Activated T-cell treated with anti-CD3 and anti-CD28 coated beads for 1 hour (primary cell): Measurements from ENCODE around the gene NRG2.

ENCODE experiments used
- DNase-seq: peaks from one replicate; pipeline ENCODE4 v3.0.0-alpha.2; 2020; ENCODE audit warnings: low read depth

NRG2 gene

DNA sequence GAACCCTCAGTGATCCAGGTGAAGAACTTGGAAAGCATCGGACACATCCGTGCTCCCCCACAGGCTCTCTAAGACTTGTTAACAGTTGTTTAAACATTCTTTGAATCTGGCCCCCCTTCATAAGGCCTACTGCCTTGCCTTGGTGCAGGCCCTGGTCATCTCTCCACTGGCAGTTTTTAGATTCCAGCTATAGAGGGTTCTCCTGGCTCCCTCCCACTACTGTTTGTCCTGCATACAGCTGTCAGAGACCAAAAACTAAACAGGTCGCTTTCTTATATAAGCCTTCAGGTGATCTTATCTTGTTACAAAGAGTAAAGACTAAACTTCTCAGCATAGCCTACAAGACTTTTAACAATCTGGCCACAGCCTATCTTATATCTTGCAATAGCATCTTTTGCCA lies 32.3 kb downstream of the NRG2 start:
- DNase-seq, result no peak

DNA sequence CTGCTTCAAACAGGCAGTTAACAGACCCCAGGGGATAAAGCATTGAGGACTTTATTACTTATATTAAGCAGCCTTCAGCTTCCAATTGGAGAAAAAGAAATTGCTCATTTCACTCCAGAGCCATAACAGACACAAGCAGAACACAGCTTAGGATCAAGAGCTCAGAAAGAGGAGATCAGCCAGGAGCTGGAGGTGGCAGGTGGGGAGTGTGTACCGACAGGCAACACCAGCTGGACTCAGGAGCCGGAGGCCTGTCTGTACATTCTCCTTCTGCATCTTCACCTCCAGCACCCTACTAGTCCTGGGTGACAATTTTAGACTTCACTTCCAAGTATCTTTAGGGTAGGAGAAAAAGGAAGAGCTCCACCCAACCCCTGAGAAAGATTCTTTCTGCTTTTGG lies 35.8 kb downstream of the NRG2 start:
- no peak for DNase-seq

DNA sequence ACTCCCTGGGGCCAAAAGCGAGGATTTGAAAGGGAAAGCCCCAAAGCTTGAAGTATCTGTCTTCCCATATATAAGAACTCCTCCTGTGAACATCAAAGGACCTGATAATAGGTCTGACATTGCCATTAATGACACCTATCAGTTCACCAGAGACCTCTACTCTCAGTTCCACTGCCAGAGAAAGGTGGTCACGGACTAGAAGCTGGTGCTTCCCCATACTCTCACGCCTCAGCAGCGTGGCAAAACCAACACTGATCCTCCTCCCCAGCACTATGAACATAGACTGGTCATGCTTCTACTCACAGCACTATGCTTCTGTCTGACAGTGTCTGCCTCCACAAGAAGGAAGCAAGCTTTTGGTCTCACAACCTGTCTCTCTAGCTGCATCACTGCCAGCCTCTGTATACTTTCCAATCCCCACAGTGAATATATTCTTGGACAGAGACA lies 37.9 kb downstream of the NRG2 start:
- DNase-seq, result no peak

DNA sequence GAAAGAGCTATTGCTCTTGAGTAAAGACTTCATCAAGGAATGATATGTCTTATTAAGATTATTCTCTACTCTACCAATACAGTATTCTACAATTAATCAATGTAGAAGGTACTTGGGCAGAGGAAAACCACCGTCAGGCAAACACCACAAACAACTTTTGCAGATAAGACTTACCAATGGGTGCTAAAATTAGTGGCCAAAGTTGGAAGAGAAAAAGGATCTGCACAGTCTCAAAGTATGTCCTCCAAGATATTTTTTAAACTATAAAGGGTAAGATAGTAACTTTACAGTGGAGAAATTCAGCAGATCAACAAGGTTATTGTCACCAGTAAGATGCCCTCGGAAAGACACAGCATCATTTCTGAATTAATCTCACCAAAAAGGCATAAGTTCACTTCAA lies 38.9 kb downstream of the NRG2 start:
- no peak for DNase-seq

DNA sequence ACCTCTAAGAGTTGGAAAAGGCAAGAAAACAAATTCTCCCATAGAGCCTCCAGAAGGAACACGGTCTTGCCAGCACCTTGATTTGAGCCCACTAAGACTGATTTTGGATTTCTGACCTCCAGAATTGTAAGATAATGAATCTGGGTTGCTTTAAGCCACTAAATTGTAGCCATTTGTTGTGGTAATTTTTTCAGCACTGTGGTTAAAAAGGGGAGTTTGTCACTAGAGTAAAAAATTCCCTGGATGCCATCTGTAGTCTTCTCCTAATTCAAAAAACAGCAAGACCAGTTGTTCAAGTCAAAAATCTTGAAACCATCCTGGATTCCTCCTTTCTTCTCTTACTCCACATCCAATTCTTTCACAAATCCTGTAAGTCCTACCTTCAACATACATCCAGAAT lies 39.6 kb downstream of the NRG2 start:
- DNase-seq, result no peak

DNA sequence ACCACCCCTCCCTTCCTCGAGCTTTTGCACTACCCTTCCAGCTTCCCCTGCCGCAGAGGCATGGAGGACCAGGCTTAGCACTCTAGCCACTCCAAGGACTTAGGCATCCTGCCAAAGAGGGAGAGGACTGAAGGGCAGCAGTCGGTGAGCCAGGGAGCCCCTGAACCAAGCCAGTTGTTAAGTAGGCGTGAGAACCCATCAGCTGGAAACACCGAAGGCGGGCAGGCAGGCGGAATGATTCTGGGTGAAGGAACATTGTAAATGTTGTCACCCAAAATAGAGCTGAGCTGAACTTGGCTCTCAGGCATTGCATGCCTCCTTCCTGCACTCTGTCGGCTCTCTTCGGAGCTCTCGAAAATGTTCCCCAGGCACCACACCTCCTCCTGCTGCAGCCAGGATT lies 42.8 kb downstream of the NRG2 start:
- DNase-seq, result no peak

DNA sequence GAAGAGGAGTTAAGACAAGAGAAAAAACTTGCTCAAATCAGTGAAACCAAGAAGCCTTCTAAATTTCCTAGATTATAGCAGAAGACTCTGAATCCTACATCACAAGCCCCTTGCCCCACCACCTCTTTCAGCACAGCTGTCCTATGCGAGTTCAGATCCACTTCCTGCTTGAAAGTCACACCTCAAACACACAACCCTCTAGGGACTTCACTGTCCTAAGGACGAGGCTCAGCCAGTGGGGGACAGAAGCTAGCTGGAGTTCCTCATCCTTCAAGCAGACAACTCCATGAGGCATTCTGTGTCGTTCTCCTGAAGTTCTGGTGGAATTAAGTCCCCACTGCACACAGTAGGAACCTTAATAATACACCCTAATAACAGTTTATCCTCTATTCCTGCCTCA lies 44.3 kb downstream of the NRG2 start:
- no peak for DNase-seq

DNA sequence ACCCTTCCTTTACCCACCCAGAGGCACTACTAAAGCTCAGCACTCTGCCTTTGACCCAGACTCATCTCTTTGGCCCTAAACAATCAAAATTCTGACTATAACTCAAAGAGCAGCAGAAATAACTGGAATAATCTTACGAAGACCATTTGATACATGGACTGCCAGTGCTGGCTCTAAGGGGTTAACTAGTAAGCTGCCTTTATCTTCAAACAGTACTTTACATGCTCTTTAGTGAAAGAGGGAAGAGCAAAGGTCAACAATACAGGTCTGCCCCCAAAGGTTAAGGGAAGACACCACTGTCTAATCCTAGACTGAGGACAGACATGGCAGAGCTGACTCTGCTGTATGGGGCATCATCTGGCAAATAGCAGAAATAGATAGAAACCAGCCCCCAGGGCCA lies 45.8 kb downstream of the NRG2 start:
- DNase-seq, result no peak

DNA sequence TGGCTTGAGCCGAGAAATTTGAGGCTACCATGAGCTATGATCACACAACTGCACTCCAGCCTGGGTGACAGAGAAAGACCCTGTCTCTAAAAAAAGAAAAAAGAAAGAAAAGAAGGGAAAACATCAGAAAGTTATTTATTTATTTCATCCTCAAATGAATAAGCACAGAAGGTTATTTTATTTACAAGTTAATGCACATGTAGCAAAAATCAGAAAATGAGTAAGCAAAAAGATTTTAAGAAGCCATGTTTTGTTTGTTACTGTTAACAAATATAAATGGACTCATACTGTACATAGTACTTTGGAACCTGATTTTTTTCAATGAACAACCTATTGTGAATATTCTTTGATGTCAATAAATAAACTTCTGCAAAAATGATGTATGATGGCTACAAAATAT lies 47.2 kb downstream of the NRG2 start:
- DNase-seq, result no peak

DNA sequence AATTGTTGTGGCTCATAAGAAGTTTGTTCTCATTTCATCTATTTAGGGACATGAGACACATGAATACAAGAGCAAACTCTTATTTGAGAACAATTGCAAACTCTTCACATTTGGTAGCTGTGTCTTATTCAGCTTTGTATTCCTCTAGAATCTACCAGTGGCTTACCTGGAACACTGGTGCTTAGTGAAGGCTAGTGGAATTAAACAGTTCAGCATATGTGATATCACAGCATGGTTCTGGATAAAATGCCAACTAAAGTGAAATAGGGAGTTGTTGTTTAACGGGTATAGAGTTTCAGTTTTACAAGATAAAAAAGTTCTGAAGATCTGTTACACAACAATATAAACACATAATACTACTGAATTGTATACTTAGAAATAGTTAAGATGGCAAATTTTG lies 48.9 kb downstream of the NRG2 start:
- DNase-seq, result no peak

DNA sequence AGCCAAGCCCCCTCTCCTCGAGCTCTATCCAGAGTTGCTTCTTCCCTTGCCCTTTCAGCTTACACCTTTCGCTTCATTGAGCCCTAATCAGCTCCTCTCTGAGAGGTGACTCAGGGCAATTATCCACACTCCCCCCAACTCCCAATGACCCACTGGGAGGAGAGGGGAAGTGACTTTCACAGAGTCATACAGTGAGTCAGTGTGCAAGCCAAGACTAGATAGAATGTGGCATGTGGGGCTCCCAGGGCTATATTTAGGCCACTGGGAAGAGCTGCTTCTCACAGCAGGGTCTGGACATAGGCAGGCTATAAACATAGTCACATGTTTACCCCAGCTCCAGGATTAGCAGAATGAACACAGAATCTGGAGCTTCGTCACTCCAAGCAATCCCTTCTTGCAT lies 57.4 kb downstream of the NRG2 start:
- no peak for DNase-seq

DNA sequence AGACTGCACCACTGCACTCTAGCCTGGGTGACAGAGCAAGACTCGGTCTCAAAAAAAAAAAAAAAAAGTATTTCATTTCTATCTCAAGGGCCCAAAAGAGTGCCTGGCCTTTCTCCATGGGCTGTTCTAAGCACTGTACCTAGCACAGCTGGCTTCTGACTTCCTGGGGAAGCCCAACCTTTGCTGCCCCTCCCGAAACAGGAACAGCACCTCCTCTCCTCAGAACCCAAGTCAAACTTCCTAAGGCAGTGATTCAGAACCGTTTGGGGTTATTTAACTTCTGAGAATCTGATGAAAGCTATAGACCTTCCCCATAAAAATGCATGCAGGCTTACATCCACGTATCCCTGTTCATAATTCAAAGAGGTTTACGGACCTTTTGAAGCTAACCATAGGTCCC lies 57.8 kb downstream of the NRG2 start:
- DNase-seq, result no peak

DNA sequence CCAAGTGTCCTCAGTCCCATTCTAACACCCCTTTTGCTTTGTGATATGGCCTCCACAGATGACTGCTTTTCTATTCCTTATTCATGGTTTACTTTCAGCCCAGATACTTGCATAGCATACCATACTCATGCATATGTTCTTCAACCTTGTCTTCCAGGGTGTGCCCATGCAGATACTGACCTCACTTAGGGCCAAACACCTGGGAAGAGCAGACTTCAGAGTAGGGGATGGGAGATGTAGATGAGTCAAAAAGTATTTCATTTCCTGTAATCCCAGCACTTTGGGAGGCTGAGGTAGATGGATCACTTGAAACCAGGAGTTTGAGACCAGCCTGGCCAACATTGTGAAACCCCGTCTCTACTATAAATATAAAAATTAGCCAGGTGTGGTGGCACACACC lies 58.3 kb downstream of the NRG2 start:
- DNase-seq, result no peak

DNA sequence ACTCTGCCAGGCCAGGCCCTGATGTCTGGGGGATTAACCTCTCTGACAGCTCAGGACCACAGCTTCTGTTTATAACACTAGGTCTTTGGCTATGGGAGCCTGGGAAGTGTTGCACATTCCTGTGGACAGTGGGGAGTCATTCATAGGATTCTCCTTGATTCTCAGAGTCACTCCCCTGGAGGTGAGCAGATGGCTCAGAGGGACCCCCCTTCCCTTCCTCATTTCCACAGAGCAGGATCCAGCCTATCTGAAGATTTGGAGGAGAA lies 60.2 kb downstream of the NRG2 start:
- no peak for DNase-seq

DNA sequence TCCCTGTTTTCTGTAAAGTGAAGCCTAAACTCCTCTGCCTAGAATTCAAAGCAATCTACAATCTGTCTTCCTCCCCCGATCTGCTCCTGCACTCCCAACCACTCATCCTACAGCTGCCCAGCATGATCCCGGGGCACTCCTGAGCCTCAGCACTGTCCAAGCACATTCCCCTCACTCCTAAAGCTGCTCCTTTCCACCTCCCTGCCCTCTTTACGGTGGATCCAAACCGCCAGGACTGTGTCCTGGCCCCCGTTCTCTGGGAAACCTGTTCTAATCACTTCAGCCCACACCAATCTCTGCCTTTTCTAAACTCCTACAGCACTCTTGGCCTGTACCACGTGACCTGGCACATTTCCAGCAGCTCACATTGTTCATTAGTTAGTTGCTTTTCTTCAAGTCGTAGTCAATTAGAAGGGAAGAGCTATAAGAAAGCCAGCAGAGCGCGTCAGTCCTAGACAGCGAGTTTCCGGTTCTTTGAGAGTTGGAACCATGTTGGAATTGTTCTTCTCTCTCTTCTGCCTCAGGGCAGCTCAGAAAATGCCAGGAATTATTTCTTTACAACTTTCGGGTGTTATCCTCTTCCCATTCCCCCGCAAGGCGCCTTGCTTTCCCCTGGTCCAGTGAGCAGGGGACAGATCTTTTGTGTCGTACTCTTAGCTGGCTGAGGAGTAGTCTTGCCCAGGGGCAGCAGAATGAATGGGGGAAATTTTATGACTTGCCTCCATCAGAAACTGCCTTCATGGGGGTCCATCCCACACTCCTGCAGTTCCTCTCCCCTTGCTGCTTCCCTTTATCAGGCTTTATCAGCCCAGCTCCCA lies 60.7 kb downstream of the NRG2 start:
- DNase-seq, result no peak

DNA sequence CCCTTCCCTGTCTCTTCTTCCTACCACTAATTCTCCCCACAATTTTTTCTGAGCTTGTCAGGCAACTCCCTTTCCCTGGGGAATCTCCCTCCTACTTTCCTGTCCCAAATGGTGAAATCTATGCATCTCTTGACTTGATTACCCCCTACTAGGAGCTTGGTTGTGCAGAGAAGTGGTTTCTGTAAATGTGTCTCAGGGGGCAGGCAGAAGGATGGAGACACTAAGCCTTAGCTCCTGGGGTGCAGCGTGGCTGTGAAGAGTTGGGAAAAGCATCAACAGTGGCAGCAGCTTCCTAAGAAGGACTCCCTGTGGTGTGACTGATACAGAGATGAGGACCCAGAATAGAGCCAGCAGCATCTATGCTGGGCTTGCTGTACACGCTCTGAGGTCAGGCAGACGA lies 62.3 kb downstream of the NRG2 start:
- no peak for DNase-seq

DNA sequence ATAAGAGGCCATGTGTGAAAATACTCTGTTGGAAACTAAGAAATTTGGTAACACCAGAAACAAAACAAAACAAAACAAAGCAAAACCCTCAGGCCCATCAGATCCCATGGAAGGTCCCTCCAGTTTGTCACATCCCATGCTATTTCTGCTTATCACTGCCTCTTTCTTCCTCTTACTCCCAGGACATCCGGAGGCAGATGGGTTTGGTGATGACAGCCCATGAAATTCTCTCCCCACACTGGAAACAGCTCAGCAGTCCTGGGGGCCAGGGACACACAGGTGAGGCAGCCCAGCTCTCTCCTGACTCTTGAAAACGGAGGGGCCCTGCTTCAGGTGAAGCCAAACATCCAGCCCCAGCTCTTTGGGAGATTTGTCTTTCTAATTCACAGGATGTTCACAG lies 63.2 kb downstream of the NRG2 start:
- DNase-seq, result no peak

DNA sequence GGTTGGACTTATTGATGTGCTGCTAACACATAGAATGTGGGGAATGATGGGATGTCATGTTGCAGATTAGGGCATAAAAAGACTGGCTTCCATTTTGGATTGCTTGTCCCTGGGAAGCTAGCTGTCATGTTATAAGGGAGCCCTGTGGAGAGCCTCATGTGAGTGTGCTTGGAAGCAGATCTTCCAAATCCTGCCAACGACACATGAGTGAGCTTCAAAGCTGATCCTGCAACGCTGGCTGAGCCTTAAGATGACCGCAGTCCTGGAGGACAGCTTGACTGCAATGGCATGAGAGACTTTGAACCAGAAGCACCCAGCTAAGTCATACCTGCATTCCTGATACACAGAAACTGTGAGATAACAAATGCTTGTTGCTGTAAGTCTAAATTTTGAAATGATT lies 63.6 kb downstream of the NRG2 start:
- no peak for DNase-seq

DNA sequence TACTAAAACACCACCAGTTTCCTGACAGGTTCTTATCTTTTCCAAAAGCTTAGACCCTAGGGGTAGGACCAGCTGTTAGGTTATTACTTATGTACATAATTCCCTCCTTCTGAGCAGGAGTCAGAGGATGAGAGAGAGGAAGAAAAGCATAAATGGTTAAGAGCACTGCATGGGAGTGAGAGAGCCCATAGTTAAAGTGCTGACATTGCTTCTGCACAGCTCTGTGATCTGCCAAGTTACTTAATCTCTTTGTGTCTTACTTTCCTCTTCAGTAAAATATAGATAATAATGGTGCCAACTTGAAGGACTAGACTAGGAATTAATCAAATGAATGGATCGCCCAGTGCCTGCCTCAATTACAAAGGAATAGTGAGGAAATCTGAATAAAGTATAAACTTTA lies 66.4 kb downstream of the NRG2 start:
- no peak for DNase-seq

DNA sequence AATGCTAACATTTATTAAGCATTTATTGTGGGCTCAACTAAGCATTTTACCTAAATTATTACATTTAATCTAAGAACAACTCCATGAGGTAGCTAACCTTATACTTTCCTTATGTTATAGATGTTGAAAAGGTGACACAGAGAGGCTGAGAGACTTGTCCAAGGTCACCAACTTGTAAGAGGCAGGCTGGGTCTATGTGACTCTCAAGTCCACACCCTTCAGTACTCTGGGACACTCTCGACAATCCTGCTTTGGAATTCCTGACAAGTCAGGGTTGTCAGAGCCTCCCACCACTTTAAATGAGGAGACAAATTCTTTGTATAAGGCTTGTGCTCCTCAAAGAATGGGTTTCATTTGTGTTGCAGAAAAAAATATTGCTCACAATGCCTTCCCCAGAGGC lies 67.2 kb downstream of the NRG2 start:
- DNase-seq, result no peak

DNA sequence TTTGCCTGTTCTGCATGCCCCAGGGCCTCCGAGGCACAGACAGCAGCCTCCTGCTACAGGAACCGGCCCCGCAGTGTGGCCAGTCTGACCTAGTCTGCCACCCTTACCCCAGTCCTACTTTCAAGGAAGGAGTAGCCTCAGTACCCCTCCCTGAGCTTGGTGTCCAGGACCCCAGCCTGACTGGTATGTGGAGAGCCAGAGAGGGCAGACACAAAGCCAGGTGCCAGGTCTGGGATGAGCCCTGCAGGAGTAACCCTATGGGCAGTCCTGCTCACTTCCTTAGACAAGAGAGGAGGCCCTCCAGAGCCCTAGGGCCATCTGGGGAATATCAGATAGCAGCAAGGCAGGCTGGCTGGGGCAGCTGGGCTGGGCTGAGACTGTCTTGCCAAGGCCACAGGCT lies 67.8 kb downstream of the NRG2 start:
- no peak for DNase-seq

DNA sequence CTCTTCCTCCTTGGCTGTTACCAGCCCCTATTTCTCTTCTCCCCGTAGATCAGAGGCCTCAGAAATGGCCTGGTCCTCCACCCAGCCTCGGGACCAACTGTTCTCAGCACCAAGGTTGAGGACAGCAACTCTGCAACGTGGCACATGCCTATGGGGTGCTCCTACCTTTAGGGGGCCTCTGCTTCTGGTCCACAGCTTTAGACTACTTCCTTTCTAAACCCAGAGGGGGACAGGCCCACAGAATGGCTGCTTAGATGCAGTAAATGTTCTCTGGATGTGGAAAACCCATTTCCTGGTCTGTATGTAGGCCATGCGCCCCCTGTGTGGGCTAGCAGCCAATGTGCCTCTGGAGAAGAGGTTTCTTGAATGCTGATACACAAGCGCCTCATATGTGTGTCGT lies 68.4 kb downstream of the NRG2 start:
- no peak for DNase-seq

DNA sequence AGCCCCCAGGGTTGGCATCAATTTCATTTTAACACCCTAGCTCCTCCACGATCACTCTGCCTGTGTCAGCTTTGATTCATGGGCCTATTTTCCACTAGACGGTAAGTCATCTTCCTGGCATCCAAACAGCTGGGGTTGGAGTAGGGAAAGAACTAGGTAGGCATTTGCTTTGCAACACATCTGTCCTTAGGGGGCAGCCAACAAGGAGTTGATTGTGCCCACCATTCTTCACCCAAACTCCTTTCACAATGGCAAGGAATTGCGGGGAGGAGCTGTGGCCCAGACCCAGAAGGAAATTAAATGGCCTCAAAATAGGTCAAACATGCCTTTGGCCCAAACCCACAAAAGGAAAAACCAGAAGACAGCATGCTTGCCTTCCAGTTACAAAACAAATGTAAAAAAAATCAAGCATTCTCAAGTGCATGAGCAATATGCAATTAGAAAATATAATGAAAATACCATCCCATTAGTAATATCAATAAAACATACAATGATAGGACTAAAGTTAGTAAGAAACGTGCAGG lies 71.8 kb downstream of the NRG2 start:
- DNase-seq, result no peak

DNA sequence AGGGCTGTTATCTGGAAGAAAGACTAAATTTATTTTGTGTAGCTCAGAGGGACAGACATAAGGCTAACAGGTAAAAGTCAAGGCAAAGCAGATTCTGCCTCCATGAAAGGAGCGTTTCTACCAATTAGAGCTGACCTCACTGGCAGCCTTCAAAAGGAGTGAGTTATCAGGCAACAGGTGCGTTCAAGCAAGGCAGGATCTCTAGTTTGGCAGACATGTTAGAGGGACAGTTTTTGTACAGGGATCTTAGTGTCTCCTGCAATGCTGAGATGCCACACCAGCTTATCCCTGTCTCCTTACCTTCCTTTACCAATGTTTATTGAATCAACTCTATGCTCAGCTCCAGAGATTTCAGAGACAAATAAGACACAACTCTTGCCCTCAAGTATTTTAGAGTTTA lies 73.8 kb downstream of the NRG2 start:
- no peak for DNase-seq
